Measurements from ENCODE around the gene MACROH2A1. TPM values are rescaled to one million over a fixed set of nuclear protein-coding genes. Genes with fewer than 3 reads are reported as not detected.

MACROH2A1 gene
- total and polyA plus RNA-seq, 8 donors: 183 to 309 (median 235) TPM

GRCh38 chr5:135397084-135397483 lies 1.9 kb downstream of the MACROH2A1 start:
- Histone ChIP-seq H3K4me3 (peak overlapping the region in 1 of 2 donors; percentile 86), H3K4me1 (peaks cover 20 to 72% of the 10 kb centered on the region in 2 donors), H3K9me3 (no peaks in the 10 kb centered on the region), H3K36me3 (no peaks in the 10 kb centered on the region), H3K27me3 (no peaks in the 10 kb centered on the region), H3K27ac (peak overlapping the region; percentile 2 to 92)
- DNase-seq: no peak
- no peak for TF ChIP-seq CTCF (IDR thresholded peaks at IDR 0.05)
- intact Hi-C loops (cut with DNase I): no loop called here
- no peak for ATAC-seq

GRCh38 chr5:135396459-135397055 lies 2.5 kb downstream of the MACROH2A1 start:
- TF ChIP-seq CTCF (IDR thresholded peaks at IDR 0.05): no peak
- ATAC-seq (no peak), DNase-seq (no peak)
- Histone ChIP-seq H3K4me1 (peaks cover 20 to 77% of the 10 kb centered on the region in 2 donors), H3K36me3 (no peaks in the 10 kb centered on the region), H3K9me3 (no peaks in the 10 kb centered on the region), H3K27me3 (no peaks in the 10 kb centered on the region), H3K27ac (peak overlapping the region; percentile 2 to 92), H3K4me3 (peak overlapping the region in 1 of 2 donors; percentile 86)
- intact Hi-C loops (cut with DNase I): no loop called here

GRCh38 chr5:135395866-135396265 lies 3.2 kb downstream of the MACROH2A1 start:
- ATAC-seq (no peak), DNase-seq (no peak)
- no peak for TF ChIP-seq CTCF (IDR thresholded peaks at IDR 0.05)
- Histone ChIP-seq H3K9me3 (no peaks in the 10 kb centered on the region), H3K36me3 (no peaks in the 10 kb centered on the region), H3K4me1 (peaks cover 20 to 84% of the 10 kb centered on the region in 2 donors), H3K27ac (peak overlapping the region in 1 of 2 donors; percentile 92), H3K4me3 (peak overlapping the region in 1 of 2 donors; percentile 86), H3K27me3 (no peaks in the 10 kb centered on the region)
- intact Hi-C loops (cut with DNase I): no loop called here

GRCh38 chr5:135395451-135395850 lies 3.6 kb downstream of the MACROH2A1 start:
- Histone ChIP-seq H3K27ac (peak overlapping the region in 1 of 2 donors; percentile 92), H3K9me3 (no peaks in the 10 kb centered on the region), H3K27me3 (no peaks in the 10 kb centered on the region), H3K4me1 (peaks cover 20 to 88% of the 10 kb centered on the region in 2 donors), H3K4me3 (peak overlapping the region in 1 of 2 donors; percentile 86), H3K36me3 (no peaks in the 10 kb centered on the region)
- ATAC-seq (no peak), DNase-seq (no peak)
- no peak for TF ChIP-seq CTCF (IDR thresholded peaks at IDR 0.05)
- intact Hi-C loops (cut with DNase I): no loop called here

- H3K4me1 ChIP-seq: peaks cover 20 to 92% of the 10 kb centered on the region in 2 donors
- no peak for TF ChIP-seq CTCF (IDR thresholded peaks at IDR 0.05)
- H3K9me3 ChIP-seq: no peaks in the 10 kb centered on the region
- H3K27ac ChIP-seq: peak overlapping the region; percentile 37 to 92
- H3K4me3 ChIP-seq: no peak overlapping the region
- intact Hi-C loops (cut with DNase I): no loop called here
- DNase-seq (no peak), ATAC-seq (no peak)
- no peaks in the 10 kb centered on the region for H3K27me3 ChIP-seq
- peaks cover 0 to 12% of the 10 kb centered on the region in 2 donors for H3K36me3 ChIP-seq
These were observed 4.9 kb downstream of the MACROH2A1 start for GRCh38 chr5:135394095-135394494.

All from left lung (tissue), 10 donors.